Measurements from ENCODE around the gene ARL15.

DNA sequence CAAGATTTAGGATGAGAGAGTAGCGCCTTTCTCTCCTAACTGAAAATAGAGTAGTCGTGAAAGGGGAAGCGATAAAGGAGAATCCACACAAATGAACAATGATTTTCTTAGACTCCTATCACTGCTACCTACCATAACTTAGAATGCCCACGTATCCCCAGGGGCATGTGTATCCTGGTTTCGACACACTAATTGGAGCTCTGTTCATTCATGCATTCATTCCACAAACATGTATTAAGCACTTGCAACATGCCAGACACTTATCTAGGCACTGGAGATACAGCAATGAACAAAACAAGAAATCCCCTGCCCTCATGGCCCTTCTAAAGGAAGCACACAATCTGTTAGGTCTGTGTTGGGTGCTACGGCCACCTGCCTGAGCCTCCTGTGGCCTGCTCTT lies 40.0 kb downstream of the ARL15 start:
- TF ChIP-seq, protein P1, sequence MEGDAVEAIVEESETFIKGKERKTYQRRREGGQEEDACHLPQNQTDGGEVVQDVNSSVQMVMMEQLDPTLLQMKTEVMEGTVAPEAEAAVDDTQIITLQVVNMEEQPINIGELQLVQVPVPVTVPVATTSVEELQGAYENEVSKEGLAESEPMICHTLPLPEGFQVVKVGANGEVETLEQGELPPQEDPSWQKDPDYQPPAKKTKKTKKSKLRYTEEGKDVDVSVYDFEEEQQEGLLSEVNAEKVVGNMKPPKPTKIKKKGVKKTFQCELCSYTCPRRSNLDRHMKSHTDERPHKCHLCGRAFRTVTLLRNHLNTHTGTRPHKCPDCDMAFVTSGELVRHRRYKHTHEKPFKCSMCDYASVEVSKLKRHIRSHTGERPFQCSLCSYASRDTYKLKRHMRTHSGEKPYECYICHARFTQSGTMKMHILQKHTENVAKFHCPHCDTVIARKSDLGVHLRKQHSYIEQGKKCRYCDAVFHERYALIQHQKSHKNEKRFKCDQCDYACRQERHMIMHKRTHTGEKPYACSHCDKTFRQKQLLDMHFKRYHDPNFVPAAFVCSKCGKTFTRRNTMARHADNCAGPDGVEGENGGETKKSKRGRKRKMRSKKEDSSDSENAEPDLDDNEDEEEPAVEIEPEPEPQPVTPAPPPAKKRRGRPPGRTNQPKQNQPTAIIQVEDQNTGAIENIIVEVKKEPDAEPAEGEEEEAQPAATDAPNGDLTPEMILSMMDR (IDR thresholded peaks at IDR 0.05), result no peak
- no peak for TF ChIP-seq POLR2A (IDR thresholded peaks at IDR 0.05)
